Inferior parietal cortex (tissue), 1 donor: ENCODE data around the gene HDLBP.

Experiments used
- DNase-seq: peaks from one replicate; pipeline ENCODE4 v3.0.0-alpha.2; 2016; ENCODE audit errors: extremely low spot score

Gene HDLBP

DNA sequence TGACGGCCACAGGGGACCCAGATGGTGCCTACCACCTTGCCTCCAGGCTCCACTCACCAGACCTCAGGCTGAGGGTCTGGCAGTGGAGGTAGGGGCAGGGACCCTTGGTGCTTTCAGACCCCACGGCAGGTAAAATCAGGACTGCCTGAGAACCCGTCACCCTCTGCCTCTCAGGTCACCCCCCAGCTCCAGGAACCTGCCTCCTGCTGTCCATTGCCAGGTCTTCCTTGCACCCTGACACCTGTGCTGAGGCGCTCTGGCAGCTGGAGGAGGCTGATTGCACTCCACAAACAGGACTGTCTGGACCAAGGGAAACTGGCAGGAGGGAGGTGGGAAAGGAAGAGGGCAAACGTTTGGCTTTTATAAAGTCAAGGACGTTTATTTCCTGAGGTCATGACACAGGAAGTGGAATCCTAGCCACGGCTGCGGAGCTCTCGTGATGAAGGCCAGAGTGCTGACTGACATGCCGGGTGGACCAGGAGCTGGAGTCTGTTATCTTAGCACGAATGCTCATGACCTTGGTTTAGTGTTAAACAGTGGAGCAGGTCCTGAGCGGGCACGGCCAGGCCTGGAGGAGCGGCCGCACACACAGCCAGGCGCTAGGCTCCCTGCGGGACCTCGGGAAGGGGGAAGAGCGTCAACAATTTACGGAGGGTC, 86.5 kb downstream of the HDLBP start:
- DNase-seq: no peak

DNA sequence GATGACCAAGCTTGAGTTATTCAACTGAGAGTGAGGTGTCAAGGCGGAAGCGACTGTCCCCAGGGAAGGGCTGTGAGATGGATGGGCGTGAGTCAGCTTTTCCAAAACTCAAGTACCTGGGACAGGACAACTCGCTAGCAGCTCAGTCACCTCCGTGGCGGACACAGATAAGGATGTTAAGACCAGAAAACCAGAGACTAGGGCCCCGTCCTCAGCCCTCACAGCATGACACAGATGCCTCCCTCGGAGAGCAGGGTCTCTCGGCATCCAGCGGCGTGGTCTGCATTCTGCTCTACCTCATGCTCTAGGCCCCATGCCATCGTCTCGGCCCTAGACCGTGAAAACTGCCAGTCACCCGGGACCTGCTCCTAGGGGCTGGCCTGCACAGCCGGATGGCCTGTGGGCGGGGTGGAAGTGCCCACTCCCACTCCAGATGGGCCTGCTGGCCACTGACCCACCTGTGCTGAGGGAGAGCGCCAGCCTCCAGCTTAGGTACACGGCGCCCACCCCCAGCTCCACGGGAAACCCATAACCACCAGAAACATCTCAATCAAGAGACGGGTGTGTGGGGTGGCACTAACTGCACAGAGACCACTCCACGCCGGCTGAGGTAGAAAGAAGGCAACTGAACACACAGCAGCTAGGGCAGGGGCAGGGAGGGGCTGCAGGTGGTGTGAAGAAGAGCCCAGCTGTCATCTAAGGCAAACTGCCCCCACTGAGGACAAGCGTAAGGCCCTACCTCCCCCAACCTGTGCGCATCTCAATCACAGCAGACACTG, 87.2 kb downstream of the HDLBP start:
- no peak for DNase-seq

DNA sequence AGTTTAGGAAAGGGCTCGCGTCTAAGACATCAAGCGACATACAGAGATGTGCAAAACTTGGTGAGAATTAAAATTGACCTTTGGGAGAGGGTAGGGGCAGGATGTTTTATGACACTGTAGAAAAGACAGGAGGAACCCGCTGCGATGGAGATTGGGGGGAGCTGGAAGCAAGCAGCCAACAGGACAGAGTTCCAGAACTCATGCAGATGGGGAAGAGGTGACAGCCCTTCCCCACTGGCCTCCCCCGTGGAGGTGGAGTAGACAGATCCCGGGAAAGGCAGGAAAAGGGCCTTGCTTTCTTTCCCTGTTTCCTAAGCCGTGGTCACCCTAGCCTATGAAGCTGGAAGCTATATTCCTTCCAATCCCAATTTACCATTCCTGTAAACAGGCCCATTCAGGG, 87.9 kb downstream of the HDLBP start:
- DNase-seq: no peak

DNA sequence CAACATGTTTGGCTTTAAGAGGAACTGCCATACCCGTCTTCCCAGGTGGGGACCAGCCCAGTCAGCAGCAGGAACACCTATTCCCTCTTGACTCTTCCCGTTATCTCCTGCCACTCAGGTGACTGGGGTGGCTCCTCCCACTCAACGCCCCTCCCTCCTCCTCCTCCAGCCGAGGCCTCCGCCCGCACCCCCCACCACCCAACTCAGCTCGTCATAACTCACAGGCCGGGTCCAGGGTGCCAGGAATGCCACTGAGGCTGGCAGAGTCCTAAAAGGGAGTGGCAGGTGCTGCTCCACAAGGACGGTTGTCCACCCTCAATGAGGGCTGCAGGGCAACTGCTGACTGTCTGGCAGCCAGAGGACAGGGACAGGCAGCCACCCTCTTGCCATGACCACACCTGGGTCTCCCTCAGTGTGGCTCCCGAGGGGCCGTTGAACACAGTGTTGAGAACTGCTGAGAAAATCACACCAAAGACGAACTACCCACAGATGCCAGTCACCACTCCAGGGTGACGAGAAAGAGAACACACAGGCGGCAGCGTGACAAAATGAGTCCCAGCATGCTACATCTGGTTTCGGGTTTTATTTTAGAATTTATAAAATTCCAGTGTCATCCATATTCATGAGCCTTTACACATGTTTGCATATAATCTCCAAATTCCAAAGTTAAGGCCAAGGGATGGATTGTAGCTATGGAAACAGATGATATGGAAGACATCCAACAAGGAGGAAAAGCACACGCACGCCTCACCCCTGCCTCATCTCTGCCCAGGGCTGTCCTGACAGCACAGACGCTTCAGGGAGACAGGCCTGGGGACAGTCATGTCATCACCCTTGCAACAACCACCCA, 88.5 kb downstream of the HDLBP start:
- DNase-seq: no peak

- DNase-seq: no peak
These were observed 89.5 kb downstream of the HDLBP start for GRCh38 chr2:241225983-241226382.

- no peak for DNase-seq
These were observed 89.9 kb downstream of the HDLBP start for GRCh38 chr2:241225545-241225944.

DNA sequence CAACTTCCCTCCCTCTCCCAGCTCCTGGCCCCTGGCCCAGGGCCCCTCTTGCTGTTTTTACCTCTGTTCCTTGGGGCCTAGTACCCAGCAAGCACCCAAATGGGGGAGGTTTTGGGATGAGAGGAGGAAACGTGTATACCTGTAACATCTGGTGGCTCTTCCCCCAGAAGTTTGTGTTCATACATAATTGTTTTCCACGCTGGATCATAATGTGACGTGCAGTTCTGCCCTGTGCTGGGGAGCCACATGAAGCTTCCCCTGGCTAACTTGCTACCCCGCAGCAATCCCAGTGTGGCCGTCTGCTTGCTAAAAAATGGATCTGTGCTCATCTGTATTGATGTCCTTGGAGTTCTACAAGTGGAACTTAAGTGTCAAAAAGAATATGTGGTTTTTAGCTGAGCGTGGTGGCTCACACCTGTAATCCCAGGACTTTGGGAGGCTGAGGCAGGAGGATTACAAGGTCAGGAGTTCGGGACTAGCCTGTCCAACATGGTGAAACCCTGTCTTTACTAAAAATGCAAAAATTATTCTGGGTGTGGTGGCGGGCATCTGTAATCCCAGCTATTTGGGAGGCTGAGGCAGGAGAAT, 90.5 kb downstream of the HDLBP start:
- DNase-seq: no peak

GRCh38 chr2:241224018-241224850, 91.2 kb downstream of the HDLBP start:
- DNase-seq: peak; percentile 80

DNA sequence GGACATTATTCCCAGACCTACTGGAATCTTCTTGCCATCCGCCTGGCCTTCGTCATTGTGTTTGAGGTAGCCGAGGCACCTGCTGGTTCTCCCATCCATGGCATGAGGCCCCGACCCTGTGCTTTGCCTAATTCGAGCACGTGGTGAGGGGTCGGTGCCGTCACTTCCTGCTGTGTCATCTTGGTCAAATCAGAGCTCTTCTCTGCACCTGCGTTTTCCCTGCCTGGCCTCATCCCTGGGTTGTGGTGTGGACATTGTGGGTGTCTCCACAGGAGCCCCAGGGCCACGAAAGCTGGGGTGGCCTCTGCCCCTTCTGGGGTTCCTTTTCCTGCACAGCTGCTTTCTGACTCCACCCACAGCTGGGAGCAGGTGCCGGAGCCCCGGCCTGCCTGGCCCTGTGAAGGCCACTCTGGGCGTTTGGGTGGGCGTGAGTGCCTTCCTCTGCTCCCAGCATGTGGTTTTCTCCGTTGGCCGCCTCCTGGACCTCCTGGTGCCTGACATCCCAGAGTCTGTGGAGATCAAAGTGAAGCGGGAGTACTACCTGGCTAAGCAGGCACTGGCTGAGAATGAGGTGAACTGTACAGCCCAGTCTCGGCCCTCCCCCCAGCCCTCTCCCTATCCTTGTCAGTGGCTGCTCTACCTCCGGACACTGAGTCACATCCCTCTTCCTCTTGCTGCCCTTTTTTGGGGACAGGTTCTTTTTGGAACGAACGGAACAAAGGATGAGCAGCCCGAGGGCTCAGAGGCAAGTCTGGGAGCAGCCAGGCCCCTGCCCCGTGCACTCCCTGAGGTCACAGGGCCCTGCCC, 92.1 kb downstream of the HDLBP start:
- no peak for DNase-seq

DNA sequence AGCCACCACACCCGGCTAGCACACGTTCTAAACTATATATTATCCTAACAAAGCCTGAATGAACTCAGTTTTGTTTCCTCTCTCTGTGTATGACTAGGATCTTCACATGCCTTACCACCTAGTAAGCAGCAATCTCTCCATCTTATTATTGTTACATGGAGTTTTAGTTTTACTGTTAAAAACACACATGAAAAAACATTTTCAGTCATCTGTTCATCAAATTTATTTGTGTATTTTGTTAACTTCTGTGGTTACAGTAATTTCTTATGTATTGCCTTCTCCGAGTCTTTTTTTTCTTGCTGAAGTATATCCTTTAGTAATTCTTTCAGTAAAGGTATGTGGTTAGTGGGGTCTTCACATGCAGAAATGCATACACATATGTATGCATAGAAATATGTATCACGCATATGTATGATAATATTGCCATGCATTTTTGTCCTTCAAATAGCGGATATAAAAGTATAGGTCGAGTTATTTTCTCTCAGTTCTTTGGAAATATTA, 95.6 kb downstream of the HDLBP start:
- no peak for DNase-seq

GRCh38 chr2:241219030-241219382, 96.5 kb downstream of the HDLBP start:
- no peak for DNase-seq

DNA sequence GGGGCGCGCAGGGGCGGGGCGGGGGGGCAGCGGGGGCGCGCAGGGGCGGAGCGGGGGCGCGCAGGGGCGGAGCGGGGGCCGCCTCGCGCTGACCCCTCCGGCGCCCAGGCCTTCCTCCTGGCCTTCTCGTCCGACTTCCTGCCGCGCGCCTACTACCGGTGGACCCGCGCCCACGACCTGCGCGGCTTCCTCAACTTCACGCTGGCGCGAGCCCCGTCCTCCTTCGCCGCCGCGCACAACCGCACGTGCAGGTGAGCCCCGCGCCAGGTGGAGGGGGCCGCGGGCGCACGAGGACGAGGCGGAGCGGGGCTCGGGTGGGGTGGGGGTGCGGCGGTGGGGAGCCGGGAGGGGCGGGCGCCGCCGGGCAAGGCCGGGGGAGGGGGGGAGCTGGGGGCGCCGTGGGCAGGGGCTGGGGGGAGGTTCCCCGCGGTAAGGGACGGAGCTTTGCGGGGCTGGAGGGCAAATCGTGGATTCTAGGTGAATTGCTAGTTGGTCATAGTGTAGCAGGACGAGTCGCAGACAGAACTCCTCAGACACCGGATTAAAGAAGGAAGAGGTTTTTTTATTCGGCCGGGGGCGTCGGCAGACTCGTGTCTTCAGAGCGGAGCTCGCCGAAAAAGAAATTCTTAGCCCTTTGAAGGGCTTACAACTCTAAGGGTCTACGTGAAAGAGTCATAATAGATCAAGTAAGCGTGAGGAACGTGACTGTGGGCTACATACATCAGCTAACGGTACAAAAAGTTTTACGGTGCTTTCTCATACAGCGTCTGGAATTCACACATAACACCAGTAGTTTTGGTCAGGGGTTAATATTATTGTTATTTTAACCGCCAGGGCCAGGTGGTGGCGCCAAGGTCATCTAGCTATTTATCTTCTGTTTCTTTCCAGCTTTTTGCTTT, 97.1 kb downstream of the HDLBP start:
- peak; percentile 31 for DNase-seq

DNA sequence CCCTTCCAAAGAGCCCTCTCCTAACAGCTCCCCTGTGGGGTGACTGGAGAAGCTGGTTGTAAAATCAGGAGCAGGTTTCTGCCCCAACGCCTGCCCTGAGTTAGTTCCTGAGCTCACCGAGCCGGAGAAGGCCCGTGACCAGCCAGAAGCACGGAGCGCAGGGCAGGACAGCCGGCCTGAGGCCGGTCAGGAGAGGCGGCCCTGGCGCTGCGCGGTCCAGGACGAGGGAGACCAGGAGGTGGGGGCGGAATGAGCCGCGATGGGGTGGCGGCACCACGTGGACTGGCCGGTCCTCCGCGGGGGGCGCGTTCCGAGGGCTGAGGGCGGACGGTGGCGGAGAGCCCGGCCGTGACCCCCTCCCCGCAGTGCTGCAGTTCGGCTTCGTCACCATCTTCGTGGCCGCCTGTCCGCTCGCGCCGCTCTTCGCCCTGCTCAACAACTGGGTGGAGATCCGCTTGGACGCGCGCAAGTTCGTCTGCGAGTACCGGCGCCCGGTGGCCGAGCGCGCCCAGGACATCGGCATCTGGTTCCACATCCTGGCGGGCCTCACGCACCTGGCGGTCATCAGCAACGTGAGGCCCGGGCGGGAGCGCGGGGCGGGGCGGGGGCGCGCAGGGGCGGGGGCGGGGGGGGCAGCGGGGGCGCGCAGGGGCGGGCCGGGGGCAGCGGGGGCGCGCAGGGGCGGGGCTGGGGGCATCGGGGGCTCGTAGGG, 98.0 kb downstream of the HDLBP start:
- DNase-seq: peak; percentile 47

GRCh38 chr2:241216211-241216761, 99.2 kb downstream of the HDLBP start:
- DNase-seq: no peak

DNA sequence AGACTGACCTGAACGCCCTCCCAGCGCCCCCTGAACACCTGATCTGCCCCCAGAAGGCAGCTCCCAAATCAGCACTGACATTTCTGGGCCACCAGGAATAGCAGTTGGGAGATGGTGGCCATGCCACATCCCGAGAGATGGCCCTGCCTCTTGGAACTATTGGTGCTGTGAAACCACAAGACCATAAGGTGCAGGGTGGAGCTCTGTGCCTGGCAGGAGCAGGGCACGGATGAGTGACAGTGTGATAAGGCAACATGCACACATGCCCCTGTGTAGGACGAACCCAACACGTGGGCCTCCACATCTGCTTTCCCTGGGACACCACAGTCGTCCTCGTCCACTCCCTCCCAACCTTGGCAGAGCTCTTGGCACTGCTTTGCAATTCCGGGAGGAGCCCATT, 100.1 kb downstream of the HDLBP start:
- DNase-seq: no peak

DNA sequence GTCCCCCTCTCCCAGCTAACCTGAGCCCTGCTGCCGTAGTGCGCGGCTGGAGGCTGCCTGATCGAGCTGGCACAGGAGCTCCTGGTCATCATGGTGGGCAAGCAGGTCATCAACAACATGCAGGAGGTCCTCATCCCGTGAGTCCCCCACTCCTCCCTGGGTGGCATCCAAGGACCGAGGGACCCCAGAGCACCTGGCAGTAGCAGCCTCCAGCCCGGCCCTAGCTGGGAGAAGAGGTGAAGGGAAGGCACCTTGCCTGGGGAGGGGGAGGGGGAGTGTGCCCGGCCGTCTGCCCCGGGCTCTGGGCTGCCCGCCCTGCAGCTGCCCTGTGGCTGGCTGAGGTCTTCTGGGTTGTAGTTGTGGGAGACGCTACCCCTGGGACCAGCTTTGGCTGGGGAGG, 100.7 kb downstream of the HDLBP start:
- DNase-seq: no peak

GRCh38 chr2:241214209-241214608, 101.3 kb downstream of the HDLBP start:
- DNase-seq: no peak

DNA sequence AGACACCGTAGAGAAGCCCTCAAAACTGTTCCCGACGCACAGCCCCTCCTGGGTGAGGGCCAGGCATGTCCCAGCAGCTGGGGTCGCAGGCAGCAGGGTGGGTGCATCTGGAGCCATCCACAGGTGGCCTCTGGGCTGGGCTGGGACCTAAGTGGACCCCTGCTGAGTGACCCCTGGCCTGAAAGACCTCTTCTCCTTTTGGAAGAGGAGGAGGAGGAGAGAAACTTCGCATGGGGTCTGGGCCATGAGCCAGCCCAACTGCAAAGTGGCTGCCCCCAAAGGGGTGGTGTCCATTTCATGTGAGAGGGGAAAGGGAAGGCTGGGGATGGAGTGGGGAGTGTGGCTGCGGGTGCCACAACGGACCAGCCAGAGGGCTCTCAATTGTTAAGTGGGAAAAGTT, 101.9 kb downstream of the HDLBP start:
- no peak for DNase-seq
